ENCODE measurements around the gene MAB21L1.

GRCh38 chr13:35499676-35500075 is 23.2 kb upstream of the MAB21L1 start:
- TF ChIP-seq, protein P1, sequence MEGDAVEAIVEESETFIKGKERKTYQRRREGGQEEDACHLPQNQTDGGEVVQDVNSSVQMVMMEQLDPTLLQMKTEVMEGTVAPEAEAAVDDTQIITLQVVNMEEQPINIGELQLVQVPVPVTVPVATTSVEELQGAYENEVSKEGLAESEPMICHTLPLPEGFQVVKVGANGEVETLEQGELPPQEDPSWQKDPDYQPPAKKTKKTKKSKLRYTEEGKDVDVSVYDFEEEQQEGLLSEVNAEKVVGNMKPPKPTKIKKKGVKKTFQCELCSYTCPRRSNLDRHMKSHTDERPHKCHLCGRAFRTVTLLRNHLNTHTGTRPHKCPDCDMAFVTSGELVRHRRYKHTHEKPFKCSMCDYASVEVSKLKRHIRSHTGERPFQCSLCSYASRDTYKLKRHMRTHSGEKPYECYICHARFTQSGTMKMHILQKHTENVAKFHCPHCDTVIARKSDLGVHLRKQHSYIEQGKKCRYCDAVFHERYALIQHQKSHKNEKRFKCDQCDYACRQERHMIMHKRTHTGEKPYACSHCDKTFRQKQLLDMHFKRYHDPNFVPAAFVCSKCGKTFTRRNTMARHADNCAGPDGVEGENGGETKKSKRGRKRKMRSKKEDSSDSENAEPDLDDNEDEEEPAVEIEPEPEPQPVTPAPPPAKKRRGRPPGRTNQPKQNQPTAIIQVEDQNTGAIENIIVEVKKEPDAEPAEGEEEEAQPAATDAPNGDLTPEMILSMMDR (IDR thresholded peaks at IDR 0.05): no peak
- TF ChIP-seq POLR2A (IDR thresholded peaks at IDR 0.05): no peak

All from adrenal gland (tissue), 5 donors.